Right lobe of liver (tissue), 6 donors: ENCODE measurements around the gene RAB5B. TPM values are rescaled to one million over a fixed set of nuclear protein-coding genes. Genes with fewer than 3 reads are reported as not detected.

ENCODE experiments used
- ATAC-seq, 4 donors: fragments of 200-7000 bp; cut with Tn5 transposase; one replicate each; pipeline ENCODE4 v1.9.1; 2020; ENCODE audit warnings: mild to moderate bottlenecking in 4 of 4, moderate library complexity in 4 of 4
- DNase-seq, 3 donors: peaks; one replicate each; pipeline ENCODE4 v3.0.0-alpha.2; 2020
- H3K27ac ChIP-seq, 3 donors: fragments of 200-600 bp; one replicate each; pipeline ENCODE4 v1.8.0; 2022
- H3K27me3 ChIP-seq, 2 donors: fragments of 200-600 bp; one replicate each; pipeline ENCODE4 v1.8.0; 2022
- H3K36me3 ChIP-seq, 4 donors: fragments of 200-600 bp; sonication (generic) in 1 of 4; one replicate each; pipeline versions ENCODE4 v1.5.1 to v1.8.0; 2017 to 2022; ENCODE audit warnings: control low read depth in 1 of 4
- H3K4me1 ChIP-seq, 4 donors: fragments of 200-600 bp; sonication (generic) in 1 of 4; one replicate each; pipeline versions ENCODE4 v1.5.1 to v1.8.0; 2017 to 2022; ENCODE audit warnings: control low read depth in 1 of 4
- H3K4me3 ChIP-seq, 3 donors: fragments of 200-600 bp; one replicate each; pipeline ENCODE4 v1.8.0; 2022
- H3K9me3 ChIP-seq, 4 donors: fragments of 200-600 bp; sonication (generic) in 1 of 4; one replicate each; pipeline versions ENCODE4 v1.5.1 to v1.8.0; 2017 to 2022; ENCODE audit warnings: control low read depth in 1 of 4
- CTCF ChIP-seq, 4 donors: fragments of 200-600 bp in 3 of 4; fragments of 450-650 bp in 1 of 4; IDR thresholded peaks; one replicate each; pipeline versions ENCODE4 v1.5.1 to v1.8.0; 2016 to 2022; ENCODE audit warnings: antibody characterized with exemption in 4 of 4, mild to moderate bottlenecking in 2 of 4
- POLR2A ChIP-seq: fragments of 450-650 bp; IDR thresholded peaks from one replicate; pipeline ENCODE4 v1.6.1; 2017; ENCODE audit warnings: antibody characterized with exemption, mild to moderate bottlenecking
- WGBS: methylation state at CpG from one replicate; pipeline ENCODE4 v1.1.6; 2018; ENCODE audit warnings: low coverage, low lambda C conversion rate; ENCODE audit not compliant: insufficient coverage; ENCODE audit errors: missing lambda C conversion rate; 5-methylcytosine and 5-hydroxymethylcytosine counted together
- intact Hi-C, 2 donors: fragments of 100-400 bp; cut with DNase I; formaldehyde crosslinking; loops; one replicate each; pipeline versions ENCODE4 v1.11.2 to v1.14.1; 2022
- total RNA-seq, 6 experiments: library from RNA; depleted of rRNA in 2 of 6; stranded (reverse); fragments of >200 nt in 2 of 6; fragmentation: NEBNext Ultra II Directional in 3 of 6; extraction: Animal tissue kit (Norgen Biotek cat#: 25700) in 3 of 6; gene quantifications; one replicate each; pipeline versions ENCODE4 v1.1.0 to v1.2.4, GENCODE V29; 2016 to 2023
- donor health status: DM: no; HTN: yes; CAD: no.
- donor health status: DM: no; HTN: no; CAD: no.
- donor health status: DM: no; HTN: no; CAD: no.
- donor health status: DM: no; HTN: yes; CAD: no.
- donor health status: DM: no; HTN: yes; CAD: no.

Gene RAB5B
- total RNA-seq, 6 experiments from 2014 or later, result 36.5 to 60.7 (median 51.6) TPM

- peak in 1 of 4 donors; percentile 12 for ATAC-seq
- DNase-seq, result no peak
- Histone ChIP-seq H3K9me3 (no peaks in the 10 kb centered on the region), H3K4me3 (no peak overlapping the region), H3K4me1 (no peaks in the 10 kb centered on the region), H3K36me3 (no peaks in the 10 kb centered on the region), H3K27ac (no peak overlapping the region), H3K27me3 (no peaks in the 10 kb centered on the region)
- WGBS, result 43% methylated on average over 1 of the region's 2 CpGs
- intact Hi-C loops, result no loop called here
- TF ChIP-seq POLR2A, result no peak
- TF ChIP-seq CTCF (IDR thresholded peaks at IDR 0.05), result no peak
These were observed 48.1 kb downstream of the RAB5B start for GRCh38 chr12:56021889-56022497.

- TF ChIP-seq POLR2A (no peak), CTCF (IDR thresholded peaks at IDR 0.05) (no peak)
- H3K27me3 ChIP-seq, result no peaks in the 10 kb centered on the region
- intact Hi-C loops, result no loop called here
- 67% methylated on average over 1 of the region's 5 CpGs for WGBS
- H3K9me3 ChIP-seq, result no peaks in the 10 kb centered on the region
- peaks cover 0 to 14% (median 5%) of the 10 kb centered on the region in 4 donors for H3K4me1 ChIP-seq
- H3K27ac ChIP-seq, result peak overlapping the region in 1 of 3 donors; percentile 7
- DNase-seq (no peak), ATAC-seq (no peak)
- no peaks in the 10 kb centered on the region for H3K36me3 ChIP-seq
- H3K4me3 ChIP-seq, result no peak overlapping the region
These were observed 54.8 kb downstream of the RAB5B start for GRCh38 chr12:56028511-56029165.

- H3K9me3 ChIP-seq, result no peaks in the 10 kb centered on the region
- no peak overlapping the region for H3K4me3 ChIP-seq
- peaks cover 0 to 14% (median 5%) of the 10 kb centered on the region in 4 donors for H3K4me1 ChIP-seq
- ATAC-seq, result peak; percentile 19 to 69 (median 38)
- no peaks in the 10 kb centered on the region for H3K36me3 ChIP-seq
- DNase-seq, result no peak
- H3K27me3 ChIP-seq, result no peaks in the 10 kb centered on the region
- intact Hi-C loops, result no loop called here
- TF ChIP-seq CTCF (IDR thresholded peaks at IDR 0.05) (no peak), POLR2A (no peak)
- H3K27ac ChIP-seq, result peak overlapping the region in 1 of 3 donors; percentile 7
These were observed 55.3 kb downstream of the RAB5B start for GRCh38 chr12:56029166-56029519.

- H3K36me3 ChIP-seq, result no peaks in the 10 kb centered on the region
- intact Hi-C loops, result no loop called here
- WGBS, result 73% methylated on average over 6 of the region's 6 CpGs
- H3K27me3 ChIP-seq, result no peaks in the 10 kb centered on the region
- DNase-seq, result peak in 2 of 3 donors; percentile 32 to 64
- ATAC-seq, result peak; percentile 89 to 93 (median 92)
- no peak overlapping the region for H3K4me3 ChIP-seq
- H3K9me3 ChIP-seq, result no peaks in the 10 kb centered on the region
- TF ChIP-seq CTCF (IDR thresholded peaks at IDR 0.05) (peak; percentile 61 to 75 (median 73)), POLR2A (no peak)
- peaks cover 0 to 14% (median 5%) of the 10 kb centered on the region in 4 donors for H3K4me1 ChIP-seq
- peak overlapping the region in 1 of 3 donors; percentile 7 for H3K27ac ChIP-seq
These were observed 55.9 kb downstream of the RAB5B start for GRCh38 chr12:56029666-56030293.
